ENCODE measurements around the gene ARL9.
A peak's percentile ranks its signal among the peaks of the same experiment; 100 is the strongest.

- TF ChIP-seq FOXP1 (CRISPR knock-in tag; IDR thresholded peaks at IDR 0.05) (no peak), NR2C2 (CRISPR knock-in tag; IDR thresholded peaks at IDR 0.05) (no peak), NR2C2 (tag; IDR thresholded peaks at IDR 0.05) (no peak), ARNT (IDR thresholded peaks at IDR 0.05) (no peak), SRSF3 (IDR thresholded peaks at IDR 0.05; ENCODE audit: insufficient read depth, low read length) (no peak), POLR2A (conservative IDR thresholded peaks at IDR 0.05) (no peak), EZH2 (IDR thresholded peaks at IDR 0.05; ENCODE audit: borderline replicate concordance, low read depth, low read length) (no peak), TEAD2 (tag; IDR thresholded peaks at IDR 0.05) (no peak), HDAC6 (IDR thresholded peaks at IDR 0.05; ENCODE audit: low read depth, low read length) (no peak), RAD51 (IDR thresholded peaks at IDR 0.05; ENCODE audit: borderline replicate concordance, low read depth) (no peak), LEF1 (IDR thresholded peaks at IDR 0.05) (peak; percentile 80)
Measured at GRCh38 chr4:56513517-56513916, 7.9 kb downstream of the ARL9 start.

Data from K562 (cell line).